GM21528 (cell line): ENCODE measurements around the gene COPA.
"Not testable (repeated sequence)": the region's sequence is repeated elsewhere in the genome, so short reads cannot be mapped to it uniquely, and the experiment has no call there.

Experiments
- ATAC-seq: cut with Tn5 transposase; IDR thresholded peaks from one replicate; pipeline ENCODE4 v1.9.1; 2021; ENCODE audit warnings: mild to moderate bottlenecking, moderate library complexity; ENCODE audit not compliant: unreplicated experiment, low FRiP score

COPA gene

DNA sequence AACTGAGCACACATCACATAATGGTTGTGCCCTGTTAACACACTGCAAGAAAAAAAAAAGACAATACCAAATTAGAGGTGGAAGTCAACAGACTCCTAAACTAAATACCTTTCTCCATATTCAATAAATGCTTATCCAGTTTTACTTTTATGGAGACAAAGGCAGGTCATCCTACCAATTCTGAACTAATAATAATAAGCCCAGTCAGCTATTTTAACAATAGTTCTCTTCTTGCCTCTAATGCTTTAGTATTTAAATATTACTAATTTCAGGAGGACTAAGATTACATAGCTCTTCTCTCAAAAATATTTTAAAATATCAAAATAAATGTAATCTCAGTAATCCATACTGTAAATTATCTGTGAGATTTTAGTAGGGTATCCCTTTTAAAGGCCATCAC lies 10.5 kb downstream of the COPA start:
- ATAC-seq, result no peak

DNA sequence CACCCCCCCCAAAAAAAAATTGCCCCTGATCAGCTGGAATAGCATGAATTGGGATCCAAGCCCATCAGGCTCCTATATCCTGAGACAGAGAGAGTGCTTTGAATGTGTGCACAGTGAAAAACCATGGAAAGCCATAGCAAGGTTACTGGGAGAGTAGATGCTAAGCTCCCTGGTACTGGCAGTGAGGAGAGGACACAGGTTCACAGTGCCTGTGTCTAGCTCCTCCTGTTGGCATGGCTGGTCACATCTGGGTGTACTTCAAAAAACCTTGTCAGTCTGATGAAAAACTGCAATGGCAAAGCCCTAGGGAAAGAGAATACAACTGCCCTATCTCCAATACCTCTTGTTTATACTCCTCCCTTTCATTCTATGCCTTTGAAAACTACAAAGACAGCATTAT lies 12.9 kb downstream of the COPA start:
- ATAC-seq, result no peak

DNA sequence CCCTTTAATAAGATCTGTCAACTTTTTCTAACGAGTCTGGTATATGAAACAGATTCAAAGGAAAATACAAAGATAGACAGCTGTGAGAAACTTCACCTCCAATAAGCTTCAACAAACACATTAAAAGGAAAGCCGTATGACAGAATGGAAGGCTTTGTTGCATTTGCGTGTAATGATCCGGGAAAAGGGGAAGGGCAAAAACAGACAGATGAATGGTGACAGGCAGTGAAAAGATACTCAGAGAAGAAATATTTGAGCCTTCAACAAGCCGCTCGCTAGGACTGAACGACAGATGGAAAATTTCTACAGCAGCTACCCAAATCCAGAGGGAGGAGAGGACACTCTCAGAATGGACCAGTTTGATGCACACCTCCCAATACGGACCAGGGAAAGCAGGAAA lies 14.9 kb downstream of the COPA start:
- ATAC-seq, result no peak

DNA sequence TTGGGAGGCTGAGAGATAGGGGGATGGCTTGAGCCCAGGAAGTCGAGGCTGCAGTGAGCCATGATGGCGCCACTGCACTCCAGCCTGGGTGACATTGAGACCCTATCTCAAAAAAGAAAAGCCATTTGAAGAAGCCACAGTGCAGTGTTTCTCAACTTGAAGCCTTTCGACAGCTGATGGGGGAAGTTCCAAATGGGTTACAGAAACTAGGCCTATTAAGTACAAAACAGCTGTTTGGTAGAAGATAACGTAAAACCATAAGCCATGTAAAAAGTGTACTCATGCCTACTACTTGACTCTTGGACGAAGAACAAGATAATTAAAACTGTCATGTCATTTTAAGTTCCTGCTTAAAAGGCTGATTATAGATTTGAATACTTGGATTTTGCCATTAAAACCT lies 16.6 kb downstream of the COPA start:
- ATAC-seq, result no peak

DNA sequence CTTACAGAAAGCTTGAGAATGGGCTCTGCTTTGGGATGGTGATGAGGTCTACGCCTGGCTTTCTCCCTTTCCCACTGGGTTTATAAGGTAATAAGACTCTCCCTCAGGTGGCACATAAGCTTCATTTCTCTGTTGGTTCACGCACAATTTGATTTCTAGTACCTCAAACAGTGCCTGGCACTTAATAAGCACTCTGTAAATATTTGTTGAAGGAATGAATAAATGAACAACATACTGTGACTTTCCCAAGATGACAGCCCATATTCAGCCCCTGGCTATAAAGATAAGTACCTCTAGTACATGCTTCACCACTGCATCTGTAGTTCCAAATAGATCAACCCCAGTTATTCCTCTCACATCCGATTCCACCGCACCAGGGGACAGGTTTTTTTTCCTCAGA lies 17.8 kb downstream of the COPA start:
- ATAC-seq, result no peak

DNA sequence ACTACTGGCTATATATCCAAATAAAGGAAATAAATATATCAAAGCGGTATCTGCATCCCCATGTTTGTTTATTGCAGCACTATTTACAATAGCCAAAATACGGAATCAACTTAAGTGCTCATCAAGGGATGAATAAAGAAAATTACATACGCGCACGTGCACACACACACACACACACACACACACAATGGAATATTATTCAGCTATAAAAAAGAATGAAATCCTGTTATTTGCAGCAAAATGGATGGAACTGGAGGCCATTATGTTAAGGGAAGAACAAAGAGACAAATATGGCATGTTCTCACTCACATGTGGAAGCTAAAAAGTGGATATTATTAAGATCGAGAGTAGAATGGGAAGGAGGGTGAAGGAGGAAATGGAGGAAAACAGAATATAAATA lies 20.2 kb downstream of the COPA start:
- no peak for ATAC-seq

GRCh38 chr1:160315359-160315758 lies 27.7 kb downstream of the COPA start:
- no peak for ATAC-seq

DNA sequence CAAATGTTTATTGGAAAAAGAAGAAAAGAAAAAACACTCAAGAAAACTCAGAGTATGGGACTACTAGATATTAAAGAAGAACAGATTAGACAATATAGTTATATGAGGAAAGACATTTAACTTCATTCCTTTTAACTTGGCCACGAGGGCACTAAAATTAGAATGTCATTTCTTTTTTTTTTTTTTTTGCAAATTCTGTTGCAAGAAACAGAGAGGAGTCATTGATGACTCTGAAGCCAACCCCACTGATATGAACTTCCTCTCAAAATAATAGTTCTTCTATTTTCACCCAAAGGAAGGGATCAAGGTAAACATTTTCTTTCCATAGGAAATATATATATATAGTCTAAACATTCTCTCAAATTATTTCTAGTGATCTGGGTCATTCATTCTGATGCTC lies 33.5 kb downstream of the COPA start:
- no peak for ATAC-seq

DNA sequence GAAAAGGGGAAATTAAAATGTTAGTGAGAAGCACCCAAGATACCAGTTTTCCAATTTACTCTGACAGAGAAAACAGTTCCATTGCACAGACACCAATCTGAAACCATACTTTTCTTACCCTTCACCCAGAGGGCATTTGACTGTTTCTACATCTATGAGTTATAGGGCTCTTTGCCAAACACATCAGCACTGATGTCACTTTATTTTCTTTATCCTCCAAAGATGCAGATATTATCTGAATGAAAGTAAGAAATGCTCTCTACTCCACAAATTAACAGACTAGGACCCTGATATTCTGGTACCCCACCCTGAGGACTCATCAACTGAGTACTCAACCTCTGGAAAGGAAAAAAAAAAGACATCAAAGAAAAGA lies 33.9 kb downstream of the COPA start:
- no peak for ATAC-seq

DNA sequence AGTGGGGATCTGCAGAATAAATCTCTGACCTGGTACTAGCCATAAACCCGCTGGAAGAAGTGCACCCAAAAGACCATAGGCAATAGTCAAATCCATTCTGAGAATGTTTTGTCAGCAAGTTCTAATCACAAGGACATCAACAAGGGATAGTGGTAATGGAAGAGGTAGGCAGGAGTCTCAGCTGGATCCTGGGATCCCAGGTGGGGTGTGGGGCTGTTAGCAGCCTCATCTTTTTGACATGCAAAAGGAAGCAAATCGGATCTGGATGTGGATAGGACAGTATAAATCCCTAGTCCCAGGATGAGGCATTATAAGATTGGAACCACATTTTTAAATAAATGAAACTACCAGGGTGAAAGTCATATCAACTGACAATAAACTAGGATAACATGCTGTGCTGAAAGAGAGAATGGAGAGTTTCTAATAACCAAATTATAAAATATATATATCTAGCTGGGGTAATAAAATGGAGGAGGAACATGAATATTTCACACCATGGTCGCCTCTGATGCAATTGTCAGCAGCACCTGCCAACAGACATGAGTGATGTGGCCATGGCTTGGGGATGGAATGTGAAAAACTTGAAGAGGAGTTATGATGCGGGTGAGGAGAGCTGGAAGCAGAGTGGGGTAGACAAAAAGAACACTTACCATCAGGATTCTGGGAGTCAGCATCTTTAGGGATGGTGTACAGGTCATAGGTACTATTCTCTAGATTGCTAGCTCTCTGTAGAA lies 34.4 kb downstream of the COPA start:
- ATAC-seq, result no peak

- ATAC-seq, result no peak
Measured at GRCh38 chr1:160307118-160307791, 35.8 kb downstream of the COPA start.

DNA sequence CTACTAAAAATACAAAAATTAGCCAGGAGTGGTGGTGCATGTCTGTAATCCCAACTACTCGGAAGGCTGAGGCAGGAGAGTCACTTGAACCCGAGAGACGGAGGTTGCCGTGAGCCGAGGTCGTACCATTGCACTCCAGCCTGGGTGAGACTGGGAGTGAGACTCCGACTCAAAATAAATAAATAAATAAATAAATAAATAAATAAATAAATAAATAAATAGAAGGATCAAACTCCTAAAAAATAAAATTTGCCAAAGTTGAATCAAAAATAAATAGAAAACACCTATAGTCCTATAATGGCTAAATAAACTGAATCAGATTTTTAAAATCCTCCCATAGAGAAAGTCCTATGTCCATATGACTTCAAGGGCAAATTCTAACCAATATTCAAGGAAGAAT lies 42.9 kb downstream of the COPA start:
- ATAC-seq, result no peak

DNA sequence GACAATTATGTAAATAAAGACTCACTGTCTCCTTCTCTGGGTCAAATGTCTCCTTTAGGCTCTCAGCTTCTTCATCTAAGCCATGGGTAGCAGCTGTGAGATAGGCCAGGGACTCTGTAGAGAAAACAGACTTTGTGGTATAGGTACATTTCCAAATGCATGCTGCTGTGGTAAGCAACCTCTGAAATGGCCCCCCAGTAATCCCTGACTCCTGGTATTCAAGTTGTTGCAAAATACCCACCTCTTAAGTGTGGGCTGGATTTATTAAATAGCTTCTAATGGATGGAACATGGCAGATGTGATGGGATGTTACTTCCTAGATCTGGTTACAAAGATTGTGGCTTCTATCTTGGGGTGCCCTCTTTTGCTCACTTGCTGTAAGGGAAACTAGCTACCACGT lies 47.0 kb downstream of the COPA start:
- ATAC-seq, result no peak

- ATAC-seq, result no peak
Measured at GRCh38 chr1:160293020-160293968, 49.8 kb downstream of the COPA start.

DNA sequence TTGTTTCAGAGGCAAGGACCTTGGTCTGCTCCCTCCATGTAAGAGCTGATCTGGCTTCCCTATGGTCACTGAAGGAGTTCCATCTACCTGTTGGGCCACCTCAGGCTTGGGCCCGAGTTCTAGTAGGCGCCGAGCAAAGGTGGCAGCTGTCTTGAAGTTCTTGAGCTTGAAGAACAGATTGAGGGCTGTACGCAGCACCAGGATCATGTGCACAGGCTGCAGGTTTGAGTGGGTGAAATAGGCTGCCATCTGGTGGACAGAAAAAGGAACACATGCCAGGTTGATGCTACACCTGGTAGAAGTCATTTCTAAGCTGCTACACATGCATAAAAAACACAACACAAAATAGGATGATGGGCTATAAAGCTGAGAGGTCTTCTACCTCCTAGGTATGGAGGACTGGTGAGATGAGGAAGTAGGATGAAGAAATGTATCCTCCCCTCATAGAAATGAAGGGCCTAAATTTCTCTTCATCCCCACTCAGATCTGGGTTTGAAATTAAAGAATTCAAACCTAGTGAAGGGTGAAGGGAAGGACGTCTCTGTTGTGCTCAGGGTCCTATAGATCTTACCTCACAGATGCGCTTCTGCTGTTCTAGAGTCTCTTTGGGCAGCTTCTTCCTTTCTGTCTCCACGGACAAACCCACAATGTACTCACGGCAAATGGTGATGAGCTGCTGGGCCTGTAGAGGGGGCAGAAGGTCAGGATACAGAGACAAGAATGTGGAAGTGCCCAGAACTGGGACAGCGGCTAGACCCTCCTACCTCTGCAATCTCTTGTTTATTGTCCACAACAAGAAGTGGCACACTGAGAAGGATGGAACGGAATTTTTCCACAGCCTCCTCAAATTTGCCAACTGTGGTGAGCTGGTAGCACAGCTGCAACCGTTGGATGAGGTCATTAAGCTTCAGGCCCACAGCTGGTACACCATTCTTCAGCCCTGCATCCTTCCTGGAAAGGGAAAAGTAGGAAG lies 51.5 kb downstream of the COPA start:
- no peak for ATAC-seq

GRCh38 chr1:160287769-160288168 lies 55.3 kb downstream of the COPA start:
- ATAC-seq, result not testable (repeated sequence)

GRCh38 chr1:160285506-160285905 lies 57.5 kb downstream of the COPA start:
- no peak for ATAC-seq

GRCh38 chr1:160284782-160285344 lies 58.2 kb downstream of the COPA start, which contains the start of gene PEX19:
TSS of gene PEX19 (minus strand) at chr1:160285133. CDS start at chr1:160285124, 9 bp downstream.
- ATAC-seq, result peak; percentile 91

- peak; percentile 5 for ATAC-seq
Measured at GRCh38 chr1:160284220-160284781, 58.7 kb downstream of the COPA start.
